ENCODE results near the gene LUC7L2. TPM values are rescaled to one million over a fixed set of nuclear protein-coding genes. Genes with fewer than 3 reads are reported as not detected.

LUC7L2 gene
- total RNA-seq, 3 donors from 2014 or later = 77.3 to 108 (median 89.8) TPM

- H3K27me3 ChIP-seq = no peaks in the 10 kb centered on the region
- no peaks in the 10 kb centered on the region for H3K4me1 ChIP-seq
- no peaks in the 10 kb centered on the region for H3K36me3 ChIP-seq
- TF ChIP-seq CTCF (IDR thresholded peaks at IDR 0.05) (no peak), POLR2AphosphoS5 (IDR thresholded peaks at IDR 0.05) (no peak), POLR2A (IDR thresholded peaks at IDR 0.05) (no peak)
- DNase-seq (ENCODE audit: low spot score in 2 of 2) = no peak
- no peak overlapping the region for H3K4me3 ChIP-seq
- no peak overlapping the region for H3K27ac ChIP-seq
- peaks cover 6 to 7% of the 10 kb centered on the region in 2 donors for H3K9me3 ChIP-seq
- intact Hi-C loops (cut with DNase I; ENCODE audit: low total_unique reads) = no loop called here
Measured at GRCh38 chr7:139471740-139472353, 112.2 kb downstream of the LUC7L2 start.

Other genes starting within 250 kb of the LUC7L2 start
- gene UBN2, start 128.7 kb upstream of the LUC7L2 start, total RNA-seq = 10 to 100 TPM; 12.8 to 26.8 (median 20.0) TPM
- 10 to 100 TPM; 12.5 to 13.9 (median 13.5) TPM for gene FMC1, start 18.6 kb upstream of the LUC7L2 start, total RNA-seq
- gene KLRG2, start 123.8 kb downstream of the LUC7L2 start, total RNA-seq = 1 to 10 TPM in 1 of 3 donors, under 1 TPM in 2; 0.33 to 1.3 (median 0.48) TPM
- gene CLEC2L, start 163.8 kb downstream of the LUC7L2 start, total RNA-seq = not detected

Data from breast epithelium (tissue), 4 donors.